Transverse colon (tissue), 4 donors: ENCODE results near the gene DYNC2H1. TPM values are rescaled to one million over a fixed set of nuclear protein-coding genes. Genes with fewer than 3 reads are reported as not detected.

Source experiments
- DNase-seq: peaks from one replicate; pipeline ENCODE4 v3.0.0-alpha.2; 2019
- H3K27ac ChIP-seq, 4 donors: fragments of 200-600 bp; sonication (generic); 2 replicates each; pipeline ENCODE4 v1.5.1; 2016 to 2018; ENCODE audit warnings: inconsistent platforms in 4 of 4
- H3K27me3 ChIP-seq: fragments of 200-600 bp; sonication (generic); 2 replicates; pipeline ENCODE4 v1.5.1; 2017; ENCODE audit warnings: inconsistent platforms
- H3K36me3 ChIP-seq, 4 donors: fragments of 200-600 bp; sonication (generic); 2 replicates each; pipeline ENCODE4 v1.5.1; 2017 to 2019; ENCODE audit warnings: inconsistent platforms in 4 of 4
- H3K4me1 ChIP-seq, 4 donors: fragments of 200-600 bp; sonication (generic); 2 replicates each; pipeline ENCODE4 v1.5.1; 2017 to 2020; ENCODE audit warnings: inconsistent platforms in 4 of 4
- H3K4me3 ChIP-seq, 4 donors: fragments of 200-600 bp; sonication (generic); 1 replicate in 1 of 4; 2 replicates in 3 of 4; pipeline versions ENCODE4 v1.5.1 to v1.6.1; 2017 to 2019; ENCODE audit warnings: inconsistent platforms in 4 of 4
- H3K9me3 ChIP-seq, 2 donors: fragments of 200-600 bp; sonication (generic); 2 replicates each; pipeline ENCODE4 v1.5.1; 2017 to 2019; ENCODE audit warnings: inconsistent platforms in 2 of 2
- EP300 ChIP-seq: sonication (generic); formaldehyde crosslinking; IDR thresholded peaks from one replicate; pipeline ENCODE4 v1.6.1; 2017; ENCODE audit warnings: antibody characterized with exemption, low read depth
- POLR2A ChIP-seq: fragments of 450-650 bp; IDR thresholded peaks from one replicate; pipeline ENCODE4 v1.6.1; 2016; ENCODE audit warnings: antibody characterized with exemption, mild to moderate bottlenecking, moderate library complexity
- POLR2AphosphoS5 ChIP-seq, 3 donors: sonication (generic); formaldehyde crosslinking; IDR thresholded peaks; one replicate each; pipeline ENCODE4 v1.6.1; 2016; ENCODE audit warnings: antibody characterized with exemption in 3 of 3
- WGBS, 2 donors: methylation state at CpG; one replicate each; pipeline ENCODE4 v1.1.5; 2018; ENCODE audit warnings: low coverage in 1 of 2; 5-methylcytosine and 5-hydroxymethylcytosine counted together
- in situ Hi-C, 4 donors: fragments of 200-750 bp; cut with MboI; loops; one replicate each; pipeline versions ENCODE4 v1.15.0 to v1.15.1; 2017; ENCODE audit warnings: low sequenced_read_pairs in 3 of 4, low pct_ligation_motif_present in 1 of 4, low pct_unique_long_range_greater_than_20kb in 1 of 4
- intact Hi-C: fragments of 100-400 bp; cut with DNase I; formaldehyde crosslinking; loops from one replicate; pipeline ENCODE4 v1.15.1; 2023; ENCODE audit warnings: low total_unique reads
- total RNA-seq, 4 donors: library from RNA; depleted of rRNA; stranded (reverse); fragments of >200 nt; gene quantifications; one replicate each; pipeline ENCODE4 v1.1.0, GENCODE V29; 2016
- TF ChIP-seq, protein P1 (sequence below), 5 experiments: fragments of 200-600 bp in 3 of 5; fragments of 450-650 bp in 2 of 5; sonication (generic) in 3 of 5; IDR thresholded peaks; 1 replicate in 2 of 5; 2 replicates in 3 of 5; pipeline ENCODE4 v1.5.1; 2016 to 2017; ENCODE audit warnings: antibody characterized with exemption in 5 of 5, inconsistent platforms in 3 of 5, mild to moderate bottlenecking in 2 of 5, moderate library complexity in 1 of 5

Gene DYNC2H1
- total RNA-seq, 4 donors from 2014 or later: 4.2 to 10.8 (median 4.7) TPM

GRCh38 chr11:103487113-103487512 lies 377.9 kb downstream of the DYNC2H1 start:
- no peak overlapping the region for H3K4me3 ChIP-seq
- H3K4me1 ChIP-seq: no peaks in the 10 kb centered on the region
- no peaks in the 10 kb centered on the region for H3K9me3 ChIP-seq
- no peak overlapping the region for H3K27ac ChIP-seq
- in situ Hi-C loops (no loop called here), intact Hi-C loops (no loop called here)
- H3K36me3 ChIP-seq: no peaks in the 10 kb centered on the region
- 89 to 100% methylated on average over 3 to 4 of the region's 4 CpGs for WGBS, 2 donors
- H3K27me3 ChIP-seq: no peaks in the 10 kb centered on the region
- no peak for TF ChIP-seq EP300
- TF ChIP-seq POLR2AphosphoS5 (IDR thresholded peaks at IDR 0.05): no peak
- TF ChIP-seq, protein P1, sequence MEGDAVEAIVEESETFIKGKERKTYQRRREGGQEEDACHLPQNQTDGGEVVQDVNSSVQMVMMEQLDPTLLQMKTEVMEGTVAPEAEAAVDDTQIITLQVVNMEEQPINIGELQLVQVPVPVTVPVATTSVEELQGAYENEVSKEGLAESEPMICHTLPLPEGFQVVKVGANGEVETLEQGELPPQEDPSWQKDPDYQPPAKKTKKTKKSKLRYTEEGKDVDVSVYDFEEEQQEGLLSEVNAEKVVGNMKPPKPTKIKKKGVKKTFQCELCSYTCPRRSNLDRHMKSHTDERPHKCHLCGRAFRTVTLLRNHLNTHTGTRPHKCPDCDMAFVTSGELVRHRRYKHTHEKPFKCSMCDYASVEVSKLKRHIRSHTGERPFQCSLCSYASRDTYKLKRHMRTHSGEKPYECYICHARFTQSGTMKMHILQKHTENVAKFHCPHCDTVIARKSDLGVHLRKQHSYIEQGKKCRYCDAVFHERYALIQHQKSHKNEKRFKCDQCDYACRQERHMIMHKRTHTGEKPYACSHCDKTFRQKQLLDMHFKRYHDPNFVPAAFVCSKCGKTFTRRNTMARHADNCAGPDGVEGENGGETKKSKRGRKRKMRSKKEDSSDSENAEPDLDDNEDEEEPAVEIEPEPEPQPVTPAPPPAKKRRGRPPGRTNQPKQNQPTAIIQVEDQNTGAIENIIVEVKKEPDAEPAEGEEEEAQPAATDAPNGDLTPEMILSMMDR (IDR thresholded peaks at IDR 0.05): no peak
- no peak for TF ChIP-seq POLR2A
- no peak for DNase-seq

DNA sequence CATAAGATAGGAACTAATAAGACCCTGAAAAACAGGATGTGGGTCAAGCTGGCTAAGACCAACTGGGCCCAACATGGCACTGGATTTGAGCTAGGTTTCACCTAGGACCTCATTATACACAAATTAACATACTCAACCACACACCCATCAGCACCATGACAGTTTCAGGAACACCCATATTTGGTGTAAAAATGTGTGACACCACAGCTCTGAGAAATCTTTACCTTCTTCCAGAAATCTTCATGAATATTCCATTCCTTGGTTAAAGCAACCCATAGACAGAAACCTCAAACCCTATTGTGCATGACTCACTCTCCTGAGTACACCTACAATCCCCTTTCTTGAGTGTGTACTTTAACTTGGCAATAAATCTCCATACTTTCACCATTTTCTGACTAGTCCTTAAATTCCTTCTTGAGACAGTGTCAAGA lies 378.8 kb downstream of the DYNC2H1 start:
- intact Hi-C loops (no loop called here), in situ Hi-C loops (no loop called here)
- Histone ChIP-seq H3K4me3 (no peak overlapping the region), H3K9me3 (no peaks in the 10 kb centered on the region), H3K36me3 (no peaks in the 10 kb centered on the region), H3K27me3 (no peaks in the 10 kb centered on the region), H3K4me1 (no peaks in the 10 kb centered on the region), H3K27ac (no peak overlapping the region)
- no peak for TF ChIP-seq POLR2AphosphoS5 (IDR thresholded peaks at IDR 0.05)
- no peak for TF ChIP-seq EP300
- no peak for TF ChIP-seq POLR2A
- TF ChIP-seq, protein P1 (IDR thresholded peaks at IDR 0.05): no peak
- DNase-seq: no peak

GRCh38 chr11:103488579-103488978 lies 379.4 kb downstream of the DYNC2H1 start:
- no peak for DNase-seq
- TF ChIP-seq EP300 (no peak), POLR2AphosphoS5 (IDR thresholded peaks at IDR 0.05) (no peak), POLR2A (no peak)
- TF ChIP-seq, protein P1 (IDR thresholded peaks at IDR 0.05): no peak
- Histone ChIP-seq H3K9me3 (no peaks in the 10 kb centered on the region), H3K36me3 (no peaks in the 10 kb centered on the region), H3K4me1 (no peaks in the 10 kb centered on the region), H3K27me3 (no peaks in the 10 kb centered on the region), H3K4me3 (no peak overlapping the region), H3K27ac (no peak overlapping the region)
- WGBS, 2 donors: 63% methylated on average over 2 of the region's 2 CpGs; no CpG with 5 or more reads in 1 of the 2 donors
- intact Hi-C loops: no loop called here
- in situ Hi-C loops: no loop called here

GRCh38 chr11:103491777-103492176 lies 382.6 kb downstream of the DYNC2H1 start:
- no peaks in the 10 kb centered on the region for H3K4me1 ChIP-seq
- in situ Hi-C loops: no loop called here
- H3K4me3 ChIP-seq: no peak overlapping the region
- H3K27ac ChIP-seq: no peak overlapping the region
- no peaks in the 10 kb centered on the region for H3K9me3 ChIP-seq
- no peak for DNase-seq
- TF ChIP-seq POLR2AphosphoS5 (IDR thresholded peaks at IDR 0.05) (no peak), EP300 (no peak), POLR2A (no peak)
- TF ChIP-seq, protein P1 (IDR thresholded peaks at IDR 0.05): no peak
- no peaks in the 10 kb centered on the region for H3K36me3 ChIP-seq
- intact Hi-C loops: no loop called here
- H3K27me3 ChIP-seq: no peaks in the 10 kb centered on the region
- 60% methylated on average over 2 of the region's 2 CpGs; no CpG with 5 or more reads in 1 of the 2 donors for WGBS, 2 donors
